NT2/D1 (cell line): ENCODE results near the gene HNRNPC.

Experiments used
- DNase-seq: peaks from one replicate; pipeline ENCODE4 v3.0.0-alpha.2; 2011; ENCODE audit warnings: low read depth, low spot score
- H3K27me3 ChIP-seq: 2 replicates; pipeline ENCODE4 v1.6.0; 2011; ENCODE audit warnings: mild to moderate bottlenecking; ENCODE audit not compliant: insufficient read length, insufficient read depth
- H3K36me3 ChIP-seq: 2 replicates; pipeline ENCODE4 v1.6.1; 2011; ENCODE audit warnings: mild to moderate bottlenecking, low read length, mixed read lengths; ENCODE audit not compliant: insufficient read depth, insufficient read length
- H3K4me1 ChIP-seq: 2 replicates; pipeline ENCODE4 v1.5.1; 2011; ENCODE audit not compliant: insufficient read depth, insufficient read length
- H3K4me3 ChIP-seq: 2 replicates; pipeline ENCODE4 v1.5.1; 2011; ENCODE audit warnings: low read depth; ENCODE audit not compliant: insufficient read length
- H3K9ac ChIP-seq: 2 replicates; pipeline ENCODE4 v1.6.0; 2011; ENCODE audit warnings: low read depth; ENCODE audit not compliant: insufficient read length
- H3K9me3 ChIP-seq: 2 replicates; pipeline ENCODE4 v1.5.1; 2011; ENCODE audit warnings: mild to moderate bottlenecking, low read length; ENCODE audit not compliant: insufficient read depth
- SUZ12 ChIP-seq: IDR thresholded peaks from 2 replicates; pipeline ENCODE4 v1.6.1; 2011; ENCODE audit not compliant: insufficient read length, insufficient read depth; ENCODE audit errors: extremely low read depth
- YY1 ChIP-seq: IDR thresholded peaks from 2 replicates; pipeline ENCODE4 v1.6.1; 2011; ENCODE audit not compliant: insufficient read length, insufficient read depth
- ZNF274 ChIP-seq: IDR thresholded peaks from 2 replicates; pipeline ENCODE4 v1.6.1; 2011; ENCODE audit warnings: mild to moderate bottlenecking, low read depth, low read length

Gene HNRNPC

DNA sequence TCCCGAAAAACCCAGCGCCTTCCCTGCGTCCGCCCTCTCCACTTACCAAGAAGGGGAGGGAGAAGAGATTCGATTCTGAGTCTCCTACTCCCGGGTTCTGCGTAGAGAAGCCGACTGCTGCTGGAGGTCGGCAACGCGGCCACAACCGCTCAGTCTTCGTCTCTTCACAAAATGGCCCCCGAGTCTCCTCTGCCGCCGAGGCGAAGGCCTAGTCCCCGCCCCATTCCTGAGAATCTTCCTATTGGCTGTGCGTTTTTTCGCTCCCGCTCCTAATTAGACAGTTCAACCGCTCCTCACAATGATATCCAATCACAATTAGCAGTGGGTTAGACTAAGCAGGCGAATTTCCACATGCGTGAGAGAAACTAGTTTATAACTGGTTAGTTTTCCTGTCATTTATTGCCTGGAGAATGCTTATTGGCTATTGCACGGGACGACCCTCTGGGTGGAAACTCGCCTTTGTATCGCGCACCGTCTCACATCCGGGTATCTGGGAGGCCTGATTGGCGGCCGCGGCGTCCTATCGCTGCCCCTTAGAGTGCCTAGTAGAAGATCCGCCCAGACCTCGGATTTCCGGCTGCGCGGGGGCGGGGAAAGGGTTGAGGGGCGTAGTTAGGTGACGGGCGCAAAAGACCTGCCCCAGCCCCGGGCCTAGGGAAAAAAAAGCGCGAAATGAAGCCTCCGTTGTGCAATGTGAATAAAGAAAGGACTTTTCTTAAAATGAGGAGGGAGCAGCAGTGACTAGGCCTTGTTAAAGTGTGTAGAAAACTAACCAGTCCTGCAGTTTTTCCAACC, at the start of gene HNRNPC:
HNRNPC (minus strand) TSS at position 191 of the 795 bp plus-strand sequence. CDS start 35,249 bp downstream, outside the sequence.
- Histone ChIP-seq H3K9me3 (no peaks in the 10 kb centered on the region), H3K4me3 (peak within 1 kb of the TSS; percentile 96), H3K4me1 (no peaks in the 10 kb centered on the region), H3K36me3 (peaks cover 42% of the 10 kb centered on the region), H3K9ac (peak within 1 kb of the TSS; percentile 98), H3K27me3 (no peaks in the 10 kb centered on the region)
- peak; percentile 98 for DNase-seq
- TF ChIP-seq YY1 (peak; percentile 79), SUZ12 (no peak)

DNA sequence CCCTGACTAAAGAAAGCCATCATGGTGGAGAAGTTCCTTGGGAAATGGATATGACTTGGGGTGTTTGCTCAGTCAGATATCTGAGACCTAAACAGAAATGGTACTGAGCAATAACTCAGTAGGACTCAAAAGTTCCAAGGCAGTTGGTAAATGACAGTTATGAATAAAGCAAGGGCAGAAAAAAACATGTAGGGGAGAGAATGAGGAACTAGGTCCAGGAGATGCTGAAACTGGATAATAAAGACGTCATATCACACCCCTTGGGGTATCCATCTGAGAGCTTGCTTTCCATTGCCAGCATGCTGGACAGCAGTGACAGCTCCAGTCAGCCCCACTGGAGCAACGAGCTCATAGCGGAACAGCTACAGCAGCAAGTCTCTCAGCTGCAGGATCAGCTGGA, 48.2 kb upstream of the HNRNPC start:
- Histone ChIP-seq H3K27me3 (no peaks in the 10 kb centered on the region), H3K9ac (no peak overlapping the region), H3K4me3 (no peak overlapping the region), H3K36me3 (no peaks in the 10 kb centered on the region), H3K9me3 (no peaks in the 10 kb centered on the region), H3K4me1 (peaks cover 3% of the 10 kb centered on the region)
- no peak for TF ChIP-seq ZNF274
- no peak for TF ChIP-seq SUZ12
- no peak for TF ChIP-seq YY1
- no peak for DNase-seq

DNA sequence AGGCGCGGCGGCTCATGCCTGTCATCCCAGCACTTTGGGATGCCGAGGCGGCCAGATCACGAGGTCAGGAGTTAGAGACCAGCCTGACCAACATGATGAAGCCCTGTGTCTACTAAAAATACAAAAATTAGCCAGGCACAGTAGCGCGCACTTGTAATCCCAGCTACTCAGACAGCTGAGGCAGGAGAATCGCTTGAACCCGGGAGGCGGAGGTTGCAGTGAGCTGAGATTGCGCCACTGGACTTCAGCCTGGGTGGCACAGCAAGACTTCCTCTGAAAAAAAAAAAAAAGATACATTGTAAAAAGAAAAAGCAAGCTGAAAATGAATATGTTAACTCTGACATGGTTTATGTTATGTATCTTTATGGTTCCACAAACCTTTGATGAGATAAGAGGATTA, 44.3 kb upstream of the HNRNPC start:
- H3K36me3 ChIP-seq, result no peaks in the 10 kb centered on the region
- no peaks in the 10 kb centered on the region for H3K9me3 ChIP-seq
- DNase-seq, result no peak
- H3K27me3 ChIP-seq, result no peaks in the 10 kb centered on the region
- H3K4me3 ChIP-seq, result no peak overlapping the region
- TF ChIP-seq YY1 (no peak), SUZ12 (no peak), ZNF274 (no peak)
- no peaks in the 10 kb centered on the region for H3K4me1 ChIP-seq
- no peak overlapping the region for H3K9ac ChIP-seq

DNA sequence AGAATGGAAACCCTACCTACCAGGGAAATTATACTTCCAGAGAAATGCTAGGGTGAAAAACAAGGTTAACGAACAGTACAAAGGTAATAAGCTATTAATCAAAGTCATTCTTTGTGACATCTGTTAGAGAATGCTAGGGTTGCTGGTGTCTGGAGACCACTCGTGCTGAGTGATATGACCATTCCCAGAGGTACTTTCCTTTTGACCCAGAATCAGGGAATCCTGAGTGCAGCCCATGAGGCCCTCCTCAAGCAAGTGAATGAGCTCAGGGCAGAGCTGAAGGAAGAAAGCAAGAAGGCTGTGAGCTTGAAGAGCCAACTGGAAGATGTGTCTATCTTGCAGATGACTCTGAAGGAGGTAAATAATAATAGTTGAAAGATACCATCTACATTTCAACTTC, 42.4 kb upstream of the HNRNPC start:
- no peak for DNase-seq

DNA sequence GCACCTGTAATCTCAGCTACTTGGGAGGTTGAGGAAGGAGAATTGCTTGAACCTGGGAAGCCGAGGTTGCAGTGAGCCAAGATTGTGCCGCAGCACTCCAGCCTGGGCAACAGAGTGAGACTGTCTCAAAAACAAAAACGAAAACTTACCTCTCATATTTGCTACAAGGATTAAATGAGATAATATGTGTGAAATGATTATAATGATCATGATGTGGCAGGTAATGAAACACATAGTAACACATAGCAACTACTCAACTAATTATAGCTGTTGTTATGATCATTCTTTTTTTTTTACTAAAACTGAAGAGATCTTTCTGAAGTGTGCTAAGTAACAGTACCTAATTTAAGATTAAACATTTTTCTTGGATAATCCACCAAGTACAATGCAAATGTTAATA, 40.7 kb upstream of the HNRNPC start:
- Histone ChIP-seq H3K9ac (no peak overlapping the region), H3K9me3 (no peaks in the 10 kb centered on the region), H3K36me3 (no peaks in the 10 kb centered on the region), H3K4me3 (no peak overlapping the region), H3K4me1 (no peaks in the 10 kb centered on the region), H3K27me3 (no peaks in the 10 kb centered on the region)
- DNase-seq, result no peak
- TF ChIP-seq YY1 (no peak), SUZ12 (no peak), ZNF274 (no peak)

More for the DNA sequence above, 42.4 kb upstream of the HNRNPC start:
- H3K9me3 ChIP-seq, result no peaks in the 10 kb centered on the region
- H3K9ac ChIP-seq, result no peak overlapping the region
- H3K4me1 ChIP-seq, result no peaks in the 10 kb centered on the region
- TF ChIP-seq YY1 (no peak), SUZ12 (no peak), ZNF274 (no peak)
- H3K36me3 ChIP-seq, result no peaks in the 10 kb centered on the region
- H3K27me3 ChIP-seq, result no peaks in the 10 kb centered on the region
- H3K4me3 ChIP-seq, result no peak overlapping the region

DNA sequence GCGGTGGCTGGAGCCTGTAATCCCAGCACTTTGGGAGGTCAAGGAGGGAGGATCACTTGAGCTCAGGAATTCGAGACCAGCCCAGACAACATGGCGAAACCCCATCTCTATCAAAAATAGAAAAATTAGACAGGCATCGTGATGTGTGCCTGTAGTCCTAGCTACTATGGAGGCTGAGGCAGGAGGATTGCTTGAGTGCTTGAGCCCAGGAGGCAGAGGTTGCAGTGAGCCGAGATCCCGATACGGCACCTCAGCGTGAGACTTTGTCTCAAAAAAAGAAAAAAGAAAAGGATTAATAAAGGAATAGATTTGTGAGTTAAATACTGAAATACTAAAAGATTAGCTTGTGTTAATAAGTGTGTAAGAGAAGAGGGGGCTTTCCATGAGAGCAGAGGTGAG, 40.0 kb upstream of the HNRNPC start:
- H3K4me3 ChIP-seq, result peak overlapping the region; percentile 22
- TF ChIP-seq ZNF274, result no peak
- TF ChIP-seq YY1, result no peak
- TF ChIP-seq SUZ12, result no peak
- no peaks in the 10 kb centered on the region for H3K27me3 ChIP-seq
- H3K9ac ChIP-seq, result peak overlapping the region; percentile 70
- no peaks in the 10 kb centered on the region for H3K4me1 ChIP-seq
- no peak for DNase-seq
- no peaks in the 10 kb centered on the region for H3K36me3 ChIP-seq
- H3K9me3 ChIP-seq, result no peaks in the 10 kb centered on the region

DNA sequence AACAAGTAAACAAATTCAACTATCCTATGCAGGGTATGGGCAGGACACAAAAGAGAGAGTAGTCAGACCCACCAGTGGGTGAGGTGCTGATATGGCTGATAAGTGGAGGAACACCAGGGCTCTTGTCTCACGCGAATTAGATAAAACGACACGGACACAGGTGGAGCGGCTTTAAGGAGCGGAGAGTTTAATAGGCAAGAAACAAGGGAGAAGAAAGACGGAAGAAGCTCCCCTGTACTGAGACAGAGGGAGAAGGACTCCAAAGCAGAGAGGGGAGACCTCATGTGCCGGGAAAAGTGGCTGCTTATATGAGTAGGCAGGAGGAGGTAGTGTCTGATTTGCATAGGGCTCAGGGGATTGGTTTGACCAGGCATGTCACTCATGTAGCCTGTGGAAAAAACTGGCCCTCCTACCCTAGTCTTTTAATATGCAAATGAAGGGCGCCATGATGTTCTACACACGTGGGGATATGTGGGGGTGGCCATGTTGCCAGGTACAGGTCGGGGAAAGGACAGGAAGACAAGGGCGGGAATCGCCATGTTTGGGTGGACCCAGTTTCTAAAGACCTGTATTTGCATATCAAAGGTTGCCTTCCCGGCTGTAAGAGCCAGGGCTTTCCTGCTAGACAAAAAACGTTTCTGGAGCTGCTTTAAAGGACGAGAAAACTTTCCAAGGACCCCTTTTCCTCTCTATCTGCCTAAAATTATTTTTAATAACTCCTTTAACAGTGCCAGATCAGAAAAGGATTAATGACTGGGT, 39.4 kb upstream of the HNRNPC start:
- no peaks in the 10 kb centered on the region for H3K9me3 ChIP-seq
- TF ChIP-seq ZNF274 (no peak), SUZ12 (no peak), YY1 (peak; percentile 64)
- peak overlapping the region; percentile 93 for H3K9ac ChIP-seq
- H3K4me1 ChIP-seq, result no peaks in the 10 kb centered on the region
- peak overlapping the region; percentile 55 for H3K4me3 ChIP-seq
- no peaks in the 10 kb centered on the region for H3K36me3 ChIP-seq
- peak; percentile 92 for DNase-seq
- no peaks in the 10 kb centered on the region for H3K27me3 ChIP-seq
